Ascending aorta (tissue), 2 donors: ENCODE results near the gene ANXA8. TPM values are rescaled to one million over a fixed set of nuclear protein-coding genes. Genes with fewer than 3 reads are reported as not detected.

Experiments
- DNase-seq, 2 donors: peaks; one replicate each; pipeline ENCODE4 v3.0.0-alpha.2; 2019; ENCODE audit warnings: low spot score in 2 of 2
- H3K27ac ChIP-seq, 2 donors: fragments of 200-600 bp; sonication (generic); one replicate each; pipeline ENCODE4 v1.5.1; 2016 to 2017; ENCODE audit warnings: mild to moderate bottlenecking in 1 of 2
- H3K27me3 ChIP-seq: fragments of 200-600 bp; sonication (generic); one replicate; pipeline ENCODE4 v1.5.1; 2017
- H3K36me3 ChIP-seq, 2 donors: fragments of 200-600 bp; sonication (generic); one replicate each; pipeline ENCODE4 v1.5.1; 2016
- H3K4me1 ChIP-seq, 2 donors: fragments of 200-600 bp; sonication (generic); one replicate each; pipeline ENCODE4 v1.5.1; 2016 to 2017; ENCODE audit warnings: mild to moderate bottlenecking in 1 of 2
- H3K4me3 ChIP-seq, 2 donors: fragments of 200-600 bp; sonication (generic); one replicate each; pipeline ENCODE4 v1.5.1; 2016 to 2017; ENCODE audit warnings: mild to moderate bottlenecking in 1 of 2
- H3K9me3 ChIP-seq, 2 donors: fragments of 200-600 bp; sonication (generic); one replicate each; pipeline ENCODE4 v1.5.1; 2016
- intact Hi-C: fragments of 100-400 bp; cut with DNase I; formaldehyde crosslinking; loops from one replicate; pipeline ENCODE4 v1.15.1; 2023
- total RNA-seq: library from RNA; depleted of rRNA; stranded (reverse); fragments of >200 nt; gene quantifications from one replicate; pipeline ENCODE4 v1.1.0, GENCODE V29; 2016
- TF ChIP-seq, protein P1 (sequence below), 3 experiments: fragments of 200-600 bp in 2 of 3; fragments of 450-650 bp in 1 of 3; sonication (generic) in 2 of 3; IDR thresholded peaks; one replicate each; pipeline ENCODE4 v1.5.1; 2016 to 2019; ENCODE audit warnings: antibody characterized with exemption in 3 of 3, mild to moderate bottlenecking in 1 of 3, moderate library complexity in 1 of 3

ANXA8 gene
- total RNA-seq, 1 donor from 2014 or later = not detected

DNA sequence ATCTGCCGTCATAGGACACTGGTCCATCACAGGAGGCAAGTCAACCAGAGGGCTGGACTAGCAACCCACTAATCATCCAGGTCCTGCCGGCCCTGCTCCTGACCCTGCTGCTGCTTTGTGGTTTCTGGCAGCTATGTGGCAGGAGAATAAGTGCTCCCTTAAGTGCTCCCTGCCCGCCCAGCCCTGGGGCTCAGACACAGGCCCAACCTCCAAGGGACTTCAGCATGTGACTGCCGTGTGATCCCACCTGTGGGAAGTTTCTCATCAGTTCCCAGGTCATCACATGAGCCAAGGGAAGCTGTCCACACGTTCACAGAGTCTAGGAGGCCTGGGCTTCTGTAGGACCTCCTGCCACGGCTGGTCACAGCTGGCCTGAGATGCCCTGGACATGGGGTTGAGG, 65.6 kb downstream of the ANXA8 start:
- DNase-seq = peak in 1 of 2 donors; percentile 52
- Histone ChIP-seq H3K4me1 (no peaks in the 10 kb centered on the region), H3K9me3 (no peaks in the 10 kb centered on the region), H3K27me3 (no peaks in the 10 kb centered on the region), H3K4me3 (no peak overlapping the region), H3K36me3 (no peaks in the 10 kb centered on the region), H3K27ac (no peak overlapping the region)
- intact Hi-C loops = no loop called here
- TF ChIP-seq, protein P1, sequence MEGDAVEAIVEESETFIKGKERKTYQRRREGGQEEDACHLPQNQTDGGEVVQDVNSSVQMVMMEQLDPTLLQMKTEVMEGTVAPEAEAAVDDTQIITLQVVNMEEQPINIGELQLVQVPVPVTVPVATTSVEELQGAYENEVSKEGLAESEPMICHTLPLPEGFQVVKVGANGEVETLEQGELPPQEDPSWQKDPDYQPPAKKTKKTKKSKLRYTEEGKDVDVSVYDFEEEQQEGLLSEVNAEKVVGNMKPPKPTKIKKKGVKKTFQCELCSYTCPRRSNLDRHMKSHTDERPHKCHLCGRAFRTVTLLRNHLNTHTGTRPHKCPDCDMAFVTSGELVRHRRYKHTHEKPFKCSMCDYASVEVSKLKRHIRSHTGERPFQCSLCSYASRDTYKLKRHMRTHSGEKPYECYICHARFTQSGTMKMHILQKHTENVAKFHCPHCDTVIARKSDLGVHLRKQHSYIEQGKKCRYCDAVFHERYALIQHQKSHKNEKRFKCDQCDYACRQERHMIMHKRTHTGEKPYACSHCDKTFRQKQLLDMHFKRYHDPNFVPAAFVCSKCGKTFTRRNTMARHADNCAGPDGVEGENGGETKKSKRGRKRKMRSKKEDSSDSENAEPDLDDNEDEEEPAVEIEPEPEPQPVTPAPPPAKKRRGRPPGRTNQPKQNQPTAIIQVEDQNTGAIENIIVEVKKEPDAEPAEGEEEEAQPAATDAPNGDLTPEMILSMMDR (IDR thresholded peaks at IDR 0.05) = no peak

Other genes with a start within 250 kb of the ANXA8 start
- 1.2 TPM for gene GDF10, start 183.9 kb downstream of the ANXA8 start, total RNA-seq
- gene GDF2, start 161.7 kb downstream of the ANXA8 start, total RNA-seq = 0.21 TPM
- not detected for gene RBP3, start 135.8 kb downstream of the ANXA8 start, total RNA-seq
- gene ZNF488, start 99.8 kb downstream of the ANXA8 start, total RNA-seq = not detected
- not detected for gene FAM25G, start 7.6 kb upstream of the ANXA8 start, total RNA-seq
- 8.7 TPM for gene AGAP9, start 39.5 kb upstream of the ANXA8 start, total RNA-seq